GM12878 (cell line): ENCODE results near the gene AK5. TPM values are rescaled to one million over a fixed set of nuclear protein-coding genes. Genes with fewer than 3 reads are reported as not detected.

Experiments
- ATAC-seq: fragments of 200-7000 bp; cut with Tn5 transposase; 3 replicates; pipeline ENCODE4 v1.9.1; 2020; ENCODE audit warnings: mild to moderate bottlenecking, moderate library complexity
- BruUV-seq: library from RNA; stranded (reverse); fragments of 400-500 nt; replicated peaks from 2 replicates; lab custom pipeline; 2021; lab: Mats Ljungman, UMichigan
- CTCF ChIA-PET: fragments of 300-600 bp; sonication (Branson Sonifier 250); formaldehyde crosslinking; extraction: SDS; loops from one replicate; lab custom pipeline; 2021; ENCODE audit warnings: inconsistent platforms; lab: Yijun Ruan, JAX
- POLR2A ChIA-PET: fragments of 350-600 bp; formaldehyde crosslinking; extraction: SDS; loops from one replicate; lab custom pipeline; 2021; ENCODE audit warnings: inconsistent platforms; lab: Charles Lee
- RAD21 ChIA-PET: fragments of 300-600 bp; sonication (Branson Sonifier 250); formaldehyde crosslinking; loops from one replicate; lab custom pipeline; 2023; ENCODE audit warnings: antibody characterized with exemption; ENCODE audit not compliant: unreplicated experiment; lab: Charles Lee
- SMC1A ChIA-PET: fragments of 300-600 bp; sonication (Branson Sonifier 250); formaldehyde crosslinking; loops from one replicate; lab custom pipeline; 2023; ENCODE audit not compliant: unreplicated experiment, uncharacterized antibody; lab: Charles Lee
- DNase-seq: peaks from one replicate; pipeline ENCODE4 v3.0.0-alpha.2; 2011; ENCODE audit warnings: low read depth, low spot score
- FAIRE-seq: peaks from 3 replicates; lab custom pipeline; 2011; peaks lifted over from hg19 to GRCh38; lab: Jason Lieb, UNC
- H2AFZ ChIP-seq: 2 replicates; pipeline ENCODE4 v1.6.0; 2011; ENCODE audit warnings: low read depth, low read length, control low read depth; ENCODE audit not compliant: control insufficient read depth
- H3K27ac ChIP-seq: 2 replicates; pipeline ENCODE4 v1.5.1; 2011; ENCODE audit warnings: control low read depth; ENCODE audit not compliant: control insufficient read depth, insufficient read depth
- H3K27me3 ChIP-seq, 2 experiments: replicated peaks in 1 of 2; 2 replicates each; pipeline versions ENCODE4 v1.6.0 to v1.6.1; 2011; ENCODE audit warnings: low read length in 1 of 2; ENCODE audit not compliant: control insufficient read depth in 2 of 2, insufficient read depth in 2 of 2
- H3K36me3 ChIP-seq, 2 experiments: 2 replicates each; pipeline ENCODE4 v1.5.1; 2011; ENCODE audit warnings: low read length in 1 of 2; ENCODE audit not compliant: control insufficient read depth in 2 of 2, insufficient read depth in 2 of 2
- H3K4me1 ChIP-seq: 2 replicates; pipeline ENCODE4 v1.6.1; 2011; ENCODE audit warnings: mild to moderate bottlenecking, low read length, moderate library complexity, mixed read lengths; ENCODE audit not compliant: control insufficient read depth, insufficient read depth
- H3K4me2 ChIP-seq: 2 replicates; pipeline ENCODE4 v1.6.0; 2011; ENCODE audit warnings: control low read depth; ENCODE audit not compliant: control insufficient read depth, insufficient read depth
- H3K4me3 ChIP-seq: fragments of 200-600 bp; sonication (generic); 2 replicates; pipeline ENCODE4 v1.5.1; 2016
- H3K79me2 ChIP-seq: 2 replicates; pipeline ENCODE4 v1.6.0; 2011; ENCODE audit warnings: low read length; ENCODE audit not compliant: control insufficient read depth, insufficient read depth
- H3K9ac ChIP-seq: 2 replicates; pipeline ENCODE4 v1.8.0; 2011; ENCODE audit warnings: low read length, control low read depth, mixed read lengths; ENCODE audit not compliant: control insufficient read depth, insufficient read depth
- H3K9me3 ChIP-seq: replicated peaks from 3 replicates; pipeline ENCODE4 v1.5.1; 2011; ENCODE audit warnings: mild to moderate bottlenecking, low read length; ENCODE audit not compliant: control insufficient read depth, insufficient read depth
- H4K20me1 ChIP-seq: 2 replicates; pipeline ENCODE4 v1.6.0; 2011; ENCODE audit not compliant: control insufficient read depth, insufficient read depth
- CEBPB ChIP-seq, 2 experiments: fragments of 150-350 bp in 1 of 2; IDR thresholded peaks; 2 replicates each; pipeline ENCODE4 v1.6.1; 2012 to 2014; ENCODE audit warnings: low read depth in 2 of 2, low read length in 2 of 2, borderline replicate concordance in 1 of 2, inconsistent platforms in 1 of 2
- ESRRA ChIP-seq: IDR thresholded peaks from 2 replicates; pipeline ENCODE4 v1.6.1; 2012; ENCODE audit warnings: mild to moderate bottlenecking, low read length, improper control_type of control experiment
- KDM1A ChIP-seq: fragments of 200-600 bp; sonication (generic); IDR thresholded peaks from 2 replicates; pipeline ENCODE4 v1.6.1; 2016; ENCODE audit warnings: borderline replicate concordance
- POLR2AphosphoS2 ChIP-seq: IDR thresholded peaks from 2 replicates; pipeline ENCODE4 v1.6.1; 2011; ENCODE audit warnings: low read depth, mild to moderate bottlenecking, low read length, improper control_type of control experiment, moderate library complexity
- POLR2AphosphoS5 ChIP-seq: IDR thresholded peaks from 2 replicates; pipeline ENCODE4 v1.6.1; 2011; ENCODE audit warnings: mild to moderate bottlenecking, low read length, inconsistent platforms
- RB1 ChIP-seq: fragments of 450-650 bp; formaldehyde crosslinking; IDR thresholded peaks from 2 replicates; pipeline ENCODE4 v1.6.1; 2017; ENCODE audit warnings: mild to moderate bottlenecking, borderline replicate concordance
- SIN3A ChIP-seq: IDR thresholded peaks from 2 replicates; pipeline ENCODE4 v1.6.1; 2012; ENCODE audit warnings: low read depth, low read length, improper control_type of control experiment
- SMAD1 ChIP-seq: fragments of 450-650 bp; IDR thresholded peaks from 2 replicates; pipeline ENCODE4 v1.6.1; 2018; ENCODE audit warnings: mild to moderate bottlenecking, low read depth; ENCODE audit not compliant: partially characterized antibody
- STAT1 ChIP-seq: fragments of 450-650 bp; conservative IDR thresholded peaks from 2 replicates; pipeline ENCODE4 v1.6.1; 2014; ENCODE audit warnings: antibody characterized with exemption, mild to moderate bottlenecking
- TARDBP ChIP-seq: IDR thresholded peaks from 2 replicates; pipeline ENCODE4 v1.6.1; 2016; ENCODE audit warnings: borderline replicate concordance
- WGBS: methylation state at CpG from one replicate; pipeline ENCODE4 v1.1.6; 2016; ENCODE audit warnings: low lambda C conversion rate; ENCODE audit not compliant: insufficient replicate concordance, insufficient coverage; ENCODE audit errors: missing lambda C conversion rate; 5-methylcytosine and 5-hydroxymethylcytosine counted together
- in situ Hi-C: fragments of 300-500 bp; cut with MboI; formaldehyde crosslinking; loops from 9 replicates; pipeline ENCODE4 v1.14.3; 2018; ENCODE audit warnings: mixed read lengths
- intact Hi-C: fragments of 100-400 bp; cut with micrococcal nuclease; formaldehyde crosslinking; loops from one replicate; pipeline ENCODE4 v1.14.2; 2022; ENCODE audit not compliant: unreplicated experiment
- polyA plus RNA-seq, 11 experiments: library from polyadenylated mRNA; depleted of rRNA in 4 of 11; unstranded in 6 of 11; stranded (reverse) in 5 of 11; fragments of >200 nt; fragmentation: Nextera tagmentation in 4 of 11; fragmentation: Illumina TruSeq in 1 of 11; extraction: Ambion mirVana in 4 of 11; extraction: Trizol in 1 of 11; gene quantifications; 1 replicate in 1 of 11; 2 replicates in 10 of 11; pipeline versions ENCODE4 v1.2.1 to v1.2.3, GENCODE V29; 2011 to 2016; ENCODE audit warnings: inconsistent platforms in 2 of 11, missing spikeins in 2 of 11, low read depth in 1 of 11
- total RNA-seq, 4 experiments: library from RNA; depleted of rRNA in 3 of 4; stranded (reverse); fragments of >200 nt in 3 of 4; fragmentation: Illumina TruSeq in 1 of 4; extraction: Trizol in 1 of 4; gene quantifications; 2 replicates each; pipeline versions ENCODE4 v1.2.1 to v1.2.3, GENCODE V29; 2013 to 2021

AK5 gene
- total and polyA plus RNA-seq, 10 of the 15 experiments (the other 5 are each of a cell fraction or from before 2014, with no cell fraction given): 0.08 to 0.33 TPM; not detected in 8

DNA sequence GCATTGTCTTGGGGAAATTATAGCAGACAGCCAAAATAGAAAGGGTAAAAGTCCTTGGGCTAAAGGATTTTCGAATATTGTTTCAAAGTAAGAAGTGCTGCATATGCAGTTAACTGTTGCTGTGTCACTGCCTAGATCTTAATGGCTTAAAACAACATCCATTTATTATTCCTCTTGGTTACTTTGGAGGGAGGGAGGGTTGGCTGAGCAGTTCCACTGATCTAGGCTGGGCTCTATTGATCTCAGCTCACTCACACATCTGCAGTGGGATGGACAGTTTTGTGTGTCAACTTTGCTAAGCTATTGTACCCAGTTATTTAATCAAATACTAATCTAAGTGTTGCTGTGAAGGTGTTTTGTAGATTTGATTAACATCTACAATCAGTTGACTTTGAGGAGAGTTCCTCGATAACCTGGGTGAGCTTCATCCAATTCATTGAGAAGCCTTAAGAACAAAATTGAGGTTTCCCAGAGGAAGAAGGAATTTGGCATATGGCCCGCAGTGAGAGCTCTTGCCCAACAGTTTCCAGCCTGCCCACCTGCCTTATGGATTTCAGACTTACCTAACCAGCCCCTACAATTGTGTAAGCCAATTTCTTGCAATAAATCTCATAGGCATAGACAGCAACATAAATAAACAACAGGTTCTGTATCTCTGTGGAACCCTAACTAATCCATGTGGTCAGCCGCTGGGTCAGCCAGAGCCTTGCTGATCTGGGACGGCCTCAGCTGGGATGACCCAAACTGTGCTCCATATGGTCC, 187.3 kb downstream of the AK5 start:
- ChIA-PET POLR2A (no interaction called here), RAD21 (no interaction called here), SMC1A (no interaction called here), CTCF (no interaction called here)
- in situ Hi-C loops: no loop called here
- no peaks in the 10 kb centered on the region for H4K20me1 ChIP-seq
- no peak overlapping the region for H3K9ac ChIP-seq
- H3K27me3 ChIP-seq: peaks cover 0 to 4% of the 10 kb centered on the region in 2 experiments; a peak in 1 of 4 replicates
- no peak for FAIRE-seq
- no peaks in the 10 kb centered on the region for H3K79me2 ChIP-seq
- H3K9me3 ChIP-seq: no peaks in the 10 kb centered on the region
- no peak overlapping the region for H2AFZ ChIP-seq
- no peaks in the 10 kb centered on the region for H3K36me3 ChIP-seq
- no peak for TF ChIP-seq STAT1
- no peak for TF ChIP-seq ESRRA
- no peak for TF ChIP-seq CEBPB (IDR thresholded peaks at IDR 0.05; ENCODE audit: borderline replicate concordance in 1 of 2, low read depth in 2 of 2, low read length in 2 of 2)
- TF ChIP-seq TARDBP: no peak
- no peak for TF ChIP-seq KDM1A
- TF ChIP-seq SMAD1: no peak
- TF ChIP-seq POLR2AphosphoS5: no peak
- no peak for TF ChIP-seq RB1
- TF ChIP-seq POLR2AphosphoS2: no peak
- TF ChIP-seq SIN3A: no peak
- BruUV-seq: no TSS peak
- H3K4me2 ChIP-seq: no peak overlapping the region
- 27% methylated on average over 5 of the region's 5 CpGs for WGBS
- no peak for DNase-seq
- no peak overlapping the region for H3K27ac ChIP-seq
- no peak for ATAC-seq
- intact Hi-C loops: no loop called here
- no peak overlapping the region for H3K4me3 ChIP-seq
- H3K4me1 ChIP-seq: no peaks in the 10 kb centered on the region
